VCaP (cell line): Measurements from ENCODE around the gene TRIM66.

ENCODE experiments used
- H3K27ac ChIP-seq: fragments of 450-650 bp; 2 replicates; pipeline ENCODE4 v1.5.1; 2017
- CTCF ChIP-seq: fragments of 450-650 bp; conservative IDR thresholded peaks from 2 replicates; pipeline ENCODE4 v1.5.1; 2017; ENCODE audit warnings: mild to moderate bottlenecking, moderate library complexity

Gene TRIM66

GRCh38 chr11:8661001-8661795, 21.3 kb downstream of the TRIM66 start:
- no peak overlapping the region for H3K27ac ChIP-seq
- no peak for TF ChIP-seq CTCF

- H3K27ac ChIP-seq: no peak overlapping the region
- no peak for TF ChIP-seq CTCF
Measured at GRCh38 chr11:8658321-8659057, 24.0 kb downstream of the TRIM66 start.

- TF ChIP-seq CTCF: no peak
- H3K27ac ChIP-seq: no peak overlapping the region
Measured at GRCh38 chr11:8656291-8656690, 26.2 kb downstream of the TRIM66 start.

- TF ChIP-seq CTCF: no peak
- no peak overlapping the region for H3K27ac ChIP-seq
Measured at GRCh38 chr11:8654503-8654902, 28.0 kb downstream of the TRIM66 start.

- H3K27ac ChIP-seq: no peak overlapping the region
- TF ChIP-seq CTCF: no peak
Measured at GRCh38 chr11:8652140-8652539, 30.3 kb downstream of the TRIM66 start.

GRCh38 chr11:8650401-8650990, 32.0 kb downstream of the TRIM66 start:
- H3K27ac ChIP-seq: no peak overlapping the region
- no peak for TF ChIP-seq CTCF

- TF ChIP-seq CTCF: no peak
- no peak overlapping the region for H3K27ac ChIP-seq
Measured at GRCh38 chr11:8649361-8649760, 33.1 kb downstream of the TRIM66 start.
